Nephron (organoid): ENCODE results near the gene FLCN.

Source experiments
- H3K27ac Mint-ChIP-seq, 3 experiments: 2 replicates each; pipeline ENCODE4 v1.8.0; 2020; ENCODE audit warnings: mixed read lengths in 3 of 3, mild to moderate bottlenecking in 2 of 3, moderate library complexity in 1 of 3
- H3K27me3 Mint-ChIP-seq: 2 replicates; pipeline ENCODE4 v1.8.0; 2021; ENCODE audit warnings: low read depth, mild to moderate bottlenecking, moderate library complexity, mixed read lengths
- H3K36me3 Mint-ChIP-seq: 2 replicates; pipeline ENCODE4 v1.8.0; 2020; ENCODE audit warnings: low read depth, mixed read lengths
- H3K4me1 Mint-ChIP-seq: 2 replicates; pipeline ENCODE4 v1.8.0; 2020; ENCODE audit warnings: mixed read lengths
- H3K4me3 Mint-ChIP-seq, 3 experiments: 2 replicates each; pipeline ENCODE4 v1.8.0; 2020; ENCODE audit warnings: mild to moderate bottlenecking in 3 of 3, mixed read lengths in 3 of 3, moderate library complexity in 2 of 3
- H3K9me3 Mint-ChIP-seq: 2 replicates; pipeline ENCODE4 v1.8.0; 2020; ENCODE audit warnings: mixed read lengths
- TF ChIP-seq, protein P1 (sequence below), 3 experiments: fragments of 200-600 bp; sonication (generic); IDR thresholded peaks; one replicate each; pipeline ENCODE4 v1.5.0; 2021; ENCODE audit warnings: antibody characterized with exemption in 3 of 3; ENCODE audit not compliant: unreplicated experiment in 3 of 3

Gene FLCN

DNA sequence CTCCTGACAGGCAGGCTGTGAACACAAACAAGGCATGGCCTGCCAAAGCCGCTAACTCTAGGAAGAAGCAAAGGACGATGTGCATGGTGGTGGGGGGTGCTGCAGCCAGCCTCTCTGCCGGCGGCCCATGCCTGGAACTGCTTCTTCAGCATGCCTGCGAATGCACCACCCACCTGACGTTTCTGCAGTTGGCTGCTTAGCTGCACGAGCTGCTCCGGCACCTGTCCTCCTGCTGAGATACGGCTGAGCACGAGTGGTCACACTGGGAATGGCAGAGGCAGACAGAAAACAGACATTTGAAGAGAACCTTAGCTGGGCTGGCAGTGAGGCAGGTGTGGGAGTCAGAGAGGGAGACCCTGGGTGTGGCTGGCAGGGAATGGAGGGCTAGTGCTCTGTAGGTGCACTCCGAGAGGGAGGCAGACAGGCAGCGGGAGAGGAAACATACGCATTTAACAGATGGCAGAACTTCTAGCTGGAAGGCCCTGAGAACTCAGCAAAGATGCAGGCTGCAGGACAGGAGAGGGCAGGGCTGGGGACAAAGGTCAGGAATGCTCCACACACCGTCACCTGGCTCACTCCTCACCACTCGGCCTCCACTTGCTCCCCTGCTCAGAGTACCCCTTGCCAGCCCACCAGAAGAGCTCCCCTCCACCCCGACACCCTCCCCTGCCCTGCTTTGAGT lies 5.2 kb downstream of the FLCN start:
- TF ChIP-seq, protein P1, sequence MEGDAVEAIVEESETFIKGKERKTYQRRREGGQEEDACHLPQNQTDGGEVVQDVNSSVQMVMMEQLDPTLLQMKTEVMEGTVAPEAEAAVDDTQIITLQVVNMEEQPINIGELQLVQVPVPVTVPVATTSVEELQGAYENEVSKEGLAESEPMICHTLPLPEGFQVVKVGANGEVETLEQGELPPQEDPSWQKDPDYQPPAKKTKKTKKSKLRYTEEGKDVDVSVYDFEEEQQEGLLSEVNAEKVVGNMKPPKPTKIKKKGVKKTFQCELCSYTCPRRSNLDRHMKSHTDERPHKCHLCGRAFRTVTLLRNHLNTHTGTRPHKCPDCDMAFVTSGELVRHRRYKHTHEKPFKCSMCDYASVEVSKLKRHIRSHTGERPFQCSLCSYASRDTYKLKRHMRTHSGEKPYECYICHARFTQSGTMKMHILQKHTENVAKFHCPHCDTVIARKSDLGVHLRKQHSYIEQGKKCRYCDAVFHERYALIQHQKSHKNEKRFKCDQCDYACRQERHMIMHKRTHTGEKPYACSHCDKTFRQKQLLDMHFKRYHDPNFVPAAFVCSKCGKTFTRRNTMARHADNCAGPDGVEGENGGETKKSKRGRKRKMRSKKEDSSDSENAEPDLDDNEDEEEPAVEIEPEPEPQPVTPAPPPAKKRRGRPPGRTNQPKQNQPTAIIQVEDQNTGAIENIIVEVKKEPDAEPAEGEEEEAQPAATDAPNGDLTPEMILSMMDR (IDR thresholded peaks at IDR 0.05; ENCODE audit: unreplicated experiment in 3 of 3), result no peak
- Mint-ChIP-seq H3K27ac (peak overlapping the region; percentile 25 to 74 (median 51)), H3K27me3 (no peaks in the 10 kb centered on the region), H3K4me1 (peaks cover 30% of the 10 kb centered on the region), H3K9me3 (no peaks in the 10 kb centered on the region), H3K4me3 (peak overlapping the region in 2 of 3 experiments; percentile 38 to 59), H3K36me3 (peaks cover 34% of the 10 kb centered on the region)

DNA sequence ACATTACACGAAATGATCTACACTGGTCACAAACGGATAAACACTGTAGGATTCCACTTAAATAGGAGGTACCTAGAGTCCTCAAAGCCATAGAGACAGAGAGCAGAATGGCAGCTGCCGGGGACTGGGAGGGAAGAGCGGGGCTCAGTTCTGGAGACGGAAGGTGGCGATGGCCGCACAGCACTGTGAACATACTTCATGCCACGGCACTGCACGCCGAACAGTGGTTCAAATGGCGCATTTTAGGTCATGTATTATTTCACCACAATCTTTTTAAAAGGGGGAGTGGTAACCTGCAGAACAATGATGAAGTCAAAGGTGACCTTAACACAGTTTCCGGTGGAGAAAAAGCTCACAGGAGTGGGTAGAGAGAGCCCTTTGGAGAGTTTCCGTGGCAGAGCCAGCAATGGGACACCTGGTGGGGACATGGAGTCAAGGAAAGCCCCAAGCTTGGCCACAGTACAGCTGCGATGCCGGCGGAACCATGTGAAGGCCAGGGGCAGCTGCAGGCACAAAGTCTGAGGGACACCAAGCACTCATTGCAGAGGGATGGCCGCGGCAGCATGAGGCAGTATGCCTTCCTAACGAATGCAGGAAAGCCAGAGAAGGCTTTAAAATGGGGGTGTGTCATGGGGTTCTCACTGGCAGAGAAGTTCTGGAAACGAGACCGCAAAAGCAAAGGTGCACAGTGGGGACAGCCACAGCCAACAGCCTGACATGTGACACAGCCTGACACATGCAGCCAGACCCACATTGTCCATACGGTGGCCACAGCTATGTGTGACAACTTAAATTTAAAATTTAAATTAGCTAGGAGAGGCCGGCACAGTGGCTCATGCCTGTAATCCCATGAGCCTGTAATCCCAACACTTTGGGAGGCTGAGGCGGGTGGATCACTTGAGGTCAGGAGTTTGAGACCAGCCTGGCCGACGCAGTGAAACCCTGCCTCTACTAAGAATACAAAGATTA lies 7.3 kb downstream of the FLCN start:
- Mint-ChIP-seq H3K4me3 (no peak overlapping the region), H3K27ac (no peak overlapping the region), H3K36me3 (peaks cover 49% of the 10 kb centered on the region), H3K4me1 (peaks cover 14% of the 10 kb centered on the region), H3K9me3 (no peaks in the 10 kb centered on the region), H3K27me3 (no peaks in the 10 kb centered on the region)
- TF ChIP-seq, protein P1 (IDR thresholded peaks at IDR 0.05; ENCODE audit: unreplicated experiment in 3 of 3), result no peak

DNA sequence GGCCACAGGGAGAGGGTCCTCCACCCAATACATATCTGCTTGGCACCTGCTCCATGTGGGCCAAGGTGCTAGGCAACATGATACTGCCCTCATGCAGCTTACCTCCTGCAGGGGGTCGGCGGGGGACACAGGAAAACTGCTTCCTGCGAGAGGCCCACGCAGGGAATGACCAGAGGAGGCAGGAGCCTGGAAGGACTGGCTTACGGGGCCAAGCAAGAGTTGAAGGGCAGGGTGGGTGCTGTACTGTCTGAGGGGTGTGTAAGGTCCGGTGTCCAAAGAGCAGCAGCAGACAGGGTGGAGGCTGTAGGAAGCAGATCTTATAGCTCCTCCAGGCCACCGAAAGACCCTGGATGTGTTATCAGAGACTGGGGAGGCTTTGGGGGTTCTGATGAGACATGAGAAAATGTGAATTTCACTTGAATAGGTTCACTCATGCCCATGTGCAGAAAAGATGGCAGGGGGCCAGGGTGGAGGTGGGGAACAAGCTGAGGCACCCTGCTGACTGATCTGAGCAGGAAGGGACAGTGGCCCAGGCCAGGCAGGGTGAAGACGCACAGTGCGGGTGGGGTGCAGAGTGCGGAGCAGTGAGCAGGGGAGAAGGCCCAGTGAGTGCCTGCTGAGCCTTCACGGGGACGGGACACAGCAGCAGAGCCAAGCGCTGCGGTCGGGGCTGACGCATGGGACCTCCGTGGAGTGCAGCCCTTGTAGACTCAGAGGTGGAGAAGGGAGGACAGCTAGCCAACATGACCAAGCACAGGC lies 8.3 kb downstream of the FLCN start:
- Mint-ChIP-seq H3K27ac (no peak overlapping the region), H3K36me3 (peaks cover 55% of the 10 kb centered on the region), H3K9me3 (no peaks in the 10 kb centered on the region), H3K27me3 (no peaks in the 10 kb centered on the region), H3K4me3 (no peak overlapping the region), H3K4me1 (peaks cover 14% of the 10 kb centered on the region)
- TF ChIP-seq, protein P1 (IDR thresholded peaks at IDR 0.05; ENCODE audit: unreplicated experiment in 3 of 3), result no peak

DNA sequence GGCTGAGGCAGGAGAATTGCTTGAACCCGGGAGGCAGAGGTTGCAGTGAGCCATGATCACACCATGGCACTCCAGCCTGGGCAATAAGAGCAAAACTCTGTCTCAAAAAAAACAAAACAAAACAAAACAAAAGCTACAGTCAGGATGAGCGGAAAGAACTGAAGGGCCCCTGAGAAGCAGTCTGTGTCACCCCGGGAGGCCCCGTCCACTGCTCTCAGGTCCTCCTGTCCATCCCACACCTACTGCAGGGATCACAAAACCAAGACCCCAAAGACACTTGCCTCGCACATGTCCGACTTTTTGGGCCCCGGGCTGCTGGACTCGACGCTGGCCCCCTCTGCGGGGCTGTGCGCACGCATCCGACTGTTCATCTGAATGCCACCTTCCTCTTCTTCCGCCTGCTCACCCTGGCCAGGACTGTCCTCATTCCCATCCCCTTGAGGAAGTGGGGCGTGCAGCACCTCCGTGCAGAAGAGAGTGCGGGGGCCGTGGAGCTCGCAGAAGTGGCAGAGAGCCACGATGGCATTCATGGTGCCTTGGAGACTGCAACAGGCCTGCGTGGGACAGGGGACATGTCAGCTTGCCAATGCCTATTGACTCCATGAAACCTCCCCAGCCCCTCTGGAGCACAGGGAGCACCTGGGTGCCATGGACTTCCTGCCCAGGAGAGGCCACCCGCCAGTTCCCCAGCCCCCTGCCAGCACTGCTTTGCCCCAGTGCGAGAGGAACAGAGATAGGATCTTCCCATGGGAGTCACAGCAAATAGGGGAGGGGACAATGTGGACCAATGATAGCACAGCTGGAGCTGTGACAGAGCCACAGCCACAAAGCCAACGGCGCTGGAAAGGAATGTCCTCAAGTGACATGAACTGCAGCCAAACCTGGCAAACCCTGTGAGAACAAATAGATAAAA lies 9.1 kb downstream of the FLCN start:
- peaks cover 63% of the 10 kb centered on the region for H3K36me3 Mint-ChIP-seq
- no peak overlapping the region for H3K4me3 Mint-ChIP-seq
- no peak overlapping the region for H3K27ac Mint-ChIP-seq
- TF ChIP-seq, protein P1 (IDR thresholded peaks at IDR 0.05; ENCODE audit: unreplicated experiment in 3 of 3), result no peak
- H3K9me3 Mint-ChIP-seq, result no peaks in the 10 kb centered on the region
- H3K4me1 Mint-ChIP-seq, result peaks cover 14% of the 10 kb centered on the region
- no peaks in the 10 kb centered on the region for H3K27me3 Mint-ChIP-seq
